ENCODE data around the gene PPP2R5D.

GRCh38 chr6:43060034-43060754 is 75.8 kb downstream of the PPP2R5D start:
- TF ChIP-seq CTCF (IDR thresholded peaks at IDR 0.05; ENCODE audit: low read length) (no peak), EZH2 (optimal IDR thresholded peaks at IDR 0.05; ENCODE audit: low read depth, low read length) (no peak), EZH2phosphoT487 (IDR thresholded peaks at IDR 0.05; ENCODE audit: low read length) (no peak)

All from MM.1S (cell line).